ENCODE data around the gene ADAP1.

- TF ChIP-seq CTCF (IDR thresholded peaks at IDR 0.05) (no peak), POLR2A (IDR thresholded peaks at IDR 0.05) (no peak)
These were observed 3.1 kb upstream of the ADAP1 start for GRCh38 chr7:957418-958220.
